ELR (cell line): Measurements from ENCODE around the gene ABCD1.
"Not testable (repeated sequence)": the region's sequence is repeated elsewhere in the genome, so short reads cannot be mapped to it uniquely, and the experiment has no call there.

Source experiments
- DNase-seq: peaks from one replicate; pipeline ENCODE4 v3.0.0-alpha.2; 2015; ENCODE audit warnings: low read depth

Gene ABCD1

DNA sequence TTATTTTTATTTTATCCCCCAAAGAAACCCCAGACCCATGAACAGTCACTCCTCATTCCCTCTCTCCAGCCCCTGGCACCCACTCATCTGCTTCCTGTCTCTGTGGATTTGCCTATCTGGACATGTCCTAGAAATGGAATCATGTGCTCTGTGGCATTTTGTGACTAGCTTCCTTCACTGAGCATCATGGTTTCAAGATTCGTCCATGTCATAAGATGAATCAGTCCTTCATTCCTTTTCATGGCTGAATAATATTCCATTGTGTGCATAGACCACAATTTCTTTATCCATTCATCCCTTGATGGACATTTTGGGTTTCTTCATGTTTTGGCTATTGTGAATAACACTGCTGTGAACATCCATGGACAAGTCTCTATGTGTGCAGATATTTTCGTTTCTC is 10.2 kb downstream of the ABCD1 start:
- no peak for DNase-seq

DNA sequence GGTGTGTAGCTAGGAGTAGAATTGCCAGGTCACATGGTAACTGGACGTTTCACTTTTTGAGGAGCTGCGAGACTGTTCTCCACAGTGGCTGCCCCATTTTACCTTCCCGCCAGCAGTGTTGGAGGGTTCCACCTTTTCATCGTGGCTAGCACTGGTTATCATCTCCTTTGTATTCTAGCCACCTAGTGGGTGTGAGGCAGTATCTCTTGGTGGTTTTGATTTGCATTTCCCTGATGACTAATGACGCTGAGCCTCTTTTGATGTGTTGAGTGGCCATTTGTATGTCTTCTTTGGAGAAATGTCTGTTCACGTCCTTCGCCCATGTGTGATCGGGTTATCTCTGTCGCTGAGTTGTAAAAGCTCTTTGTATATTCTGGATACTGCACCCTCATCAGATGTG is 10.6 kb downstream of the ABCD1 start:
- peak; percentile 33 for DNase-seq

DNA sequence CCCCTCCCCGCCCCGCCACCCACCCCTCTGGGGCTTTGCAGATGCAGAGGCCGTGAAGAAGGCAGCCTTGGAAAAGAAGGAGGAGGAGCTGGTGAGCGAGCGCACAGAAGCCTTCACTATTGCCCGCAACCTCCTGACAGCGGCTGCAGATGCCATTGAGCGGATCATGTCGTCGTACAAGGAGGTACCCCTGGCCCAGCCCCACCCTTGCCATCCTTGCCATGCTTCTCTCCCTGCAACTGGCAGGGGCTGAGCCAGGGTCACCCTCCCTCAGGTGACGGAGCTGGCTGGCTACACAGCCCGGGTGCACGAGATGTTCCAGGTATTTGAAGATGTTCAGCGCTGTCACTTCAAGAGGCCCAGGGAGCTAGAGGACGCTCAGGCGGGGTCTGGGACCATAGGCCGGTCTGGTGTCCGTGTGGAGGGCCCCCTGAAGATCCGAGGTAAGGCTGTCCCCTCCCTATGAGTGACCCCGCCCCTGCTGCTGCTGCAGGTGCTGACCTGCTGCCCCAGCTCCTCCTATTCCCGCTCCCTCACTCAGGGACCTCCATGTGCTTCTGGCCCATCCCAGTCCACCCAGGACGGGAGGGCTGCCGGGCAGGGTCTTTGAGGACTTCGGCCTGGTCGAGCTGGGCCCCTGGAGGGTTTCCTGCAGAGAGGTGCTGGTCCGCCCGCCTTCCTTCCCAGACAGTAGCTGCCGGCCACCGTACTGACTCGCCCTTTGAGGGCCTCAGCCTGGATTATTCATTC is 11.6 kb downstream of the ABCD1 start:
- no peak for DNase-seq

DNA sequence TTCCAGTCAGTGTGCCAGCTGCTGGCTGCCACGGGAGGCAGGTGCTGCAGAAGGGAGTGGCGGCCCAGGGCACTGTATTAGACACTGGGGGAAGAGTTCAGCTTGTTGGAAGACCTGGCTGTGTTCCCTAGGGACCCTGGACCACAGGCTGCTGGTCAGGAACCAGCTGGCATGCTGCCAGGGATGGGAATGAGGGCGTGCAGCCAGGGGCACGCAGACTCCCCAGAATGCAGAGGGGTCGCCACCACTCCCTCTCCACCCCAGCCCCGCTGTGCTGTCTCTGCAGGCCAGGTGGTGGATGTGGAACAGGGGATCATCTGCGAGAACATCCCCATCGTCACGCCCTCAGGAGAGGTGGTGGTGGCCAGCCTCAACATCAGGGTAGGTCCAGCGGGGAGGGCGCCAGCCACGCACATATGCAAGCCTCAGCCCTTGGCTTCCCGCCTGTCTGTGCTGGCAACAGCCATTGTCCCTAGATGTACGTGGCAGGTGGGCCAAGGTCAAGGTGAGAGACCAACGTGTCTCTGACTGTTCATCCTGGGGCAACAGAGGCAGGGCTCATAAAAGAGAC is 12.3 kb downstream of the ABCD1 start:
- no peak for DNase-seq

DNA sequence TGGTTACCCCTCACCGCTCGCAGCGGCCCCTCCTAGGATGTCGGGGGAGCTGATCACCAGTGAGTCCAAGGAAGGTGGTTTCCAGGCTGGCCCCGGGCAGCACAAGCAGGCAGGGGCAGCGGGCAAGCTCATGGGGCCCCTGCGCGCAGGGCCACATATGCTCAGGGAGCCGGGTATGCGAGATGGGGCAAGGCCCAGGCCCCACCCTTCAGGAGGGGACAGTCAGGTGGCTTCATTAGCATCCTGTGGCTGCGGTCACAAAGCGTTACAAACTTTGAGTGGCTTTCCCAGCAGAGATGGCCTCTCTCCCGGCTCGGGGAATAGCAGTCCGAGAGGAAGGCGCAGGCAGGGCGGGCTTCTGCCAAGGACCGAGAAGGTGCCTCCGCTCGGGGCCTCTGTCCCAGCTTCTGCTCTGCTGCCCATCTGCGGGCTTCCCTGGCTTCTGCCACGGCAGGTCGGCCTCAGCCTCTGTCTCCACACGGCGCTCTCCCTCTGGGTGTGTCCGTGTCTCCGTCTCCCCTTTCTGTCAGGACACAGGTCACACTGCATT is 13.5 kb downstream of the ABCD1 start:
- no peak for DNase-seq

DNA sequence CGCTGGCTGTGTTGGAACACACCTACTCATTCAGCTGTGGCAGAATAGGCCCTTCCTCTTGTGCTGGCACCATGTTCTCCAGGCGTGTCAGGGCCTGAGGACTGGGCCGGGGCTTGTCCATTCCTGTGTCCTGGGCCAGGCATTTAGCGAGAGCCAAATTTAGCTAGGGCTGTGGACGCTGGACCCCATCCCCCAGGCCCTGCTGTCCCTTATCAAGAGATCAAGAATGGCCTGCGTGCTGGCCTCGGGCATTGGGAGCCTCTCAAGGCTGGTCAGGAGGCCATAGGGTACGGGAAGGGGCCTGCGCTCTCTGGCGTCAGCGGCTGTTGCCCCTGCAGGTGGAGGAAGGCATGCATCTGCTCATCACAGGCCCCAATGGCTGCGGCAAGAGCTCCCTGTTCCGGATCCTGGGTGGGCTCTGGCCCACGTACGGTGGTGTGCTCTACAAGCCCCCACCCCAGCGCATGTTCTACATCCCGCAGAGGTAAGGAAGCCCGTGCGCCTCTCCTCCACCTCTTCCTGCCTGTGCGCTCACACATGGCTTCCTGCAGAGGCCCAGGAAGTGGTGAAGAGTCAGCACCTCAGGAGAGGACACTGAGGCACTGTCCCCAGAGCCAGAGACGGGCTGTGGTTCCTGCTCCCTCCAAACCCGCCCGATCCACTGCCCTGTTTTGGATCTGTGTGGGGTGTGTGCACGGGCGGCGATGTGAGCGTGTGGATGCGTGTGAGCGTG is 15.3 kb downstream of the ABCD1 start:
- DNase-seq: no peak

DNA sequence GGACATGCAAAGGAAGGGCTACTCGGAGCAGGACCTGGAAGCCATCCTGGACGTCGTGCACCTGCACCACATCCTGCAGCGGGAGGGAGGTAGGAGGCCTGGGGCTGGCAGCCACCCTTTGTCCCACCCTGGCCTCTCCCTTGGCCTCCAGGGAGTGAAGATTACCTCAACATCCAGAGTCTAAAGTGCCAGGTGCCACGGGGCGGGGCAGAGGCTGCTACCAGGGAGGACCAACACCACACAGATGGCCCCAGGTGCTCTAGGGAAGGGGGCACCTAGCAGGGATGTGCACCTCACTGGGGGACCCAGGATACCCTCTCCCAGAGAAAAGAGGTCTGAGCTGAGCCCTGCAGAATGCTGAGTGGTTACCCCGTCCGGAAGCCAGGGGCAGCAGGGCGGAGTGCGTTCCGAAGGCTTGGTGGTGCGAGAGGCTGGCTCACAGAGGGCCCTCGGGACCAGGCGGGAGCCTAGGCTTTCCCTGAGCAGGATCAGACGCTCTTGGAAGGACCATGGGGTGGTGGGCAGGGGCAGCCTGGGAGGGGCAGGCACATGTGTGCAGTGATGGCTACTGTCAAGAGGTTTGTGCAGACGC is 16.1 kb downstream of the ABCD1 start:
- DNase-seq: no peak

DNA sequence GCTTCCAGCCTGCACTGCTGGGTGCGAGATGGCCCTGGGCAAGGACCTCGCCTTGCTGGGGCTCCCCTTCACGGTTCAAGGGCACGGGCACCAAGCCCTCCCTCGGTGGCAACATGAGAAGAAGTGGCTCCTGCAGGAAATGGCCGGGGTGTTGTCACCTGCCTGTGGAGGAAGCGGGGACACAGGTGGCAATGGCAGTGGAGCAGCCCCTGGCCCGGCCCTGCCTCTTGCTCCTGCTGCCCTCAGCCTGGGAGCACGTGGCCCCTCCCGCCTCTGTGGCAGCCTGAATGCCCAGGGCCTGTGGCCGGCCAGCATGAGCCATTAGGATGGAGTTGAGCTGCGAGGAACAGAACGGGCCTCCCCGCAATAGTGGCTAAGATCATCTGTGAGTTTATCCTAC is 16.8 kb downstream of the ABCD1 start:
- no peak for DNase-seq

DNA sequence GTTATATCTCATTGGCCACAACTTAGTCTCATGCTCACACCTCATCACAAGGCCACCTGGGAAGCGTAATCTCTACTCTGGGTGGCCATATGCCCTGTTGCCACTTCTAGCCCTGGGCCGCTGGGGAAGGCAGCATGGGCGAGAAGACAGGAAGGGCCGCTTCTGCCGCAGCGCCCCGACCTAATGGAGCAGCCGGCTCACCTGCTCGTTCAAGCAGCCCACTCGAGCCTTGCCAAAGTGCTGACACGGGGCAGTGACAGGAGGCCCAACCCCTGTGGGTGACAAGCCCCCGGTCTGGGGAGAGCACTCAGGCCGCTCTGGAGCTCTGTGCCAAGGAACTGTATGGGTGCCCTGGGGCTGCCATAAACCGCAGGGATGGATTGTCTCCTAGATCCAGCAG is 17.5 kb downstream of the ABCD1 start:
- not testable (repeated sequence) for DNase-seq

DNA sequence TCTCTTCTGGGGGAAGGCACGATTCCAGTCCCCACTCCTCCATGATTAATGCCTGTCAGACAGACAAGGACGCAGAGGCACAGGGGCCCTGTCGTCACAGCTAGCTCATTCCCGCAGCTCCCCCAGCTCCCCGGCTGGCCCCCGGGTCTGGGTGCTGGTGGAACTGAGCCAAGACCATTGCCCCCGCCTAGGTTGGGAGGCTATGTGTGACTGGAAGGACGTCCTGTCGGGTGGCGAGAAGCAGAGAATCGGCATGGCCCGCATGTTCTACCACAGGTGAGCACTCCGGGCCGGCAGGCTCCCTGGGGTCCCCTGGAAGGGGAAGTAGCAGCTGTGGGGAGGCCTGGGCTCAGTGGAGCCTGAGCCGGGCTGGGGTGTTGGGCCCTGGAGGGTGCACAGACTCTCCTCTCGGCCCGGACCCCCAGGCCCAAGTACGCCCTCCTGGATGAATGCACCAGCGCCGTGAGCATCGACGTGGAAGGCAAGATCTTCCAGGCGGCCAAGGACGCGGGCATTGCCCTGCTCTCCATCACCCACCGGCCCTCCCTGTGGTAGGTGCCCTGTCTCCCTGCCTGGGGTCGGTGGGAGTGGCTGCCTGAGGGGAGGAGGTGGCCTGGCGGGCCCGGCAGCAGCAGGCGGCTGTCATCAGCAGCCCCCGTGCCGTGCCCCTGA is 18.3 kb downstream of the ABCD1 start:
- DNase-seq: not testable (repeated sequence)

DNA sequence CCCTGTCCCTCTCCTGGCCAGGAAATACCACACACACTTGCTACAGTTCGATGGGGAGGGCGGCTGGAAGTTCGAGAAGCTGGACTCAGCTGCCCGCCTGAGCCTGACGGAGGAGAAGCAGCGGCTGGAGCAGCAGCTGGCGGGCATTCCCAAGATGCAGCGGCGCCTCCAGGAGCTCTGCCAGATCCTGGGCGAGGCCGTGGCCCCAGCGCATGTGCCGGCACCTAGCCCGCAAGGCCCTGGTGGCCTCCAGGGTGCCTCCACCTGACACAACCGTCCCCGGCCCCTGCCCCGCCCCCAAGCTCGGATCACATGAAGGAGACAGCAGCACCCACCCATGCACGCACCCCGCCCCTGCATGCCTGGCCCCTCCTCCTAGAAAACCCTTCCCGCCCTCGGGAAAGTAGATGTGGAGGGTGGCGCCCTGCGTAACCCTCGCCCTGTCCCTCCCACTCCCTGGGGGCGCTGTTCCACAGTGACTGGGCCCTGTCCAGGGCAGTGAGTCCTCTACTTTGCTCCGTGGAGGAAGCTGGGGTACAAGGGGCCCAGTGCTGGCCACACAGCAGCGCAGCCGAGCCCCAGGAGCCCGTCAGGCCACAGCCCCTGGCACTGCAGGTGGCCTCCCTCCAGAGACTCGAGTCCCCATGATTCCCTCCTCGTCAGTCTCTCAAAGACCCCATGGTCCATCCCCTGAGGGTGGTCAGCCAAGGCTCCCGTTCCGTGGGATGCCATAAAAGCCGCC is 19.0 kb downstream of the ABCD1 start:
- peak; percentile 24 for DNase-seq

DNA sequence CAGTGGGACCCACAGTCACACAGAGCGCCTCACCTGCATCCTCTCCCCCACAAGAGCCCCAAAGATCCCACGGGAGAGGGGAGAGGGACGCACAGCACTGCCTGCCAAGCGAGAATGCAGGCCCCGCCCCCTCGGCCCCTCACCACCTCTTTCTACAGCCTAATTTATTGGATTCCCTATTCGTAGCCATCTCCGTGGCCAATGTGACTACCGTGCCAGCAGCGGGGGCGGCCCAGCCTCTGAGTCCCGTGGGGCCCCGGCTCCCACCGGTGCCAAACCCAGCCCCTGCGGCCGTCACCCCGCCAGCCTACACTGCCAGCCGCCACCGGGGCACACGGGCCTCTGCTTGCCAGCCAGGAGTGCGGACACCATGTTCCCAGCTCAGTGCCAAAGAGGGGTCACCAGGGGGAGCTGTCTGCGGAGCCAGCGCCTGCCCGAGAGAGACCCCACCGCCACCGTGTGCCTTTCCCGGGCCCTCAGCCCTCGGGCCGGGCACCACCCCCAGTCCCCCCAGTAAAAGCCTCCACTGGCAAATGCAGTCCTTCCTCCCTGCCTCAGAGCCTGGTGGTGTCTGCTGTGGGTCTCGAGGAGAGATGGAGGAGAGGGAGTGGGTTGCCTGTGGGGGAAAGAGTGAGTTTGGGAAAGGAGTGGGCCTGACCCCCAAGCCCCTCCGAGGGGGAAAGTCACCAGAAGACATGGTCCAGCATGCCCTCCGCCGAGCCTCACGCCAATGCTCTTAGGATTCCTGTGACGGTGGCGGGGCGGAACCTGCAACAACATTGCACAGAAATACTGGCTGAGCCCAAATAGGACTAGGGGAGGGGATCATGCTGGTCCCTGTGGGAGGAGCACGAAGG is 19.8 kb downstream of the ABCD1 start:
- peak; percentile 25 for DNase-seq

DNA sequence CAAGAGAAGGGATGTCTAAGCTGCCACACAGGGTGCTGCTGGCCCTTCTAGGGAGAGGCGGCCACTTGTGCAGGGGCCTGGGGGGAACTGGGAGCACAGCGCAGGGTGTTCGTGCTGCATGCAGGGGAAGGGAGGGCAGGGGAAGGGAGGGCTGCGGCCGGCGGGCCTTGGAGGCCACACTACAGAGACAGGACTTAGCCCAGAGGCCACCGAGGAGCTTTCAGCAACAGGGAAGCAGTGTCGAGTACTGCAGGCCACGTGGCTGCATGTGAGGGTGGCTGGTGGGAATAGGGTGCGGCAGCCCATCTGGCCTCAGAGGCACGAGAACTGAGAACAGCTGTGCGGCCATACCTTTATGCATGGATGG is 20.4 kb downstream of the ABCD1 start:
- DNase-seq: not testable (repeated sequence)

DNA sequence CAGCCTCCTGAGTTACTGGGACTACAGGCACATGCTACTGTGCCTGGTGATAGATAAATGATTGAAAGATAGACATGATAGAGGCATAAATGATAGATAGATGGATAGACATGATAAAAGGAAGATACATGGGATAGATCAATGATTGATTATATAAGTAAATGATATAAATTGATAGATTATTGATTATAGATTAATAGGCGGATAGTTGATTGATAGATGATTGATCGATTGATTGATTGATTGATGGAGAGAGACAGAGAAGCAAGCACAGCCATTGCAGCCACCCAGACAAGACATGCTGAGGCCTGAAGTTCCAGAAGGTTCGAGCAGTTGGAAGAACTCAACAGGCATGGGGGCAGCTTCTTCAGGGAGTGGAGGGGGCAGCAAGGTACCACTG is 21.7 kb downstream of the ABCD1 start:
- DNase-seq: no peak

DNA sequence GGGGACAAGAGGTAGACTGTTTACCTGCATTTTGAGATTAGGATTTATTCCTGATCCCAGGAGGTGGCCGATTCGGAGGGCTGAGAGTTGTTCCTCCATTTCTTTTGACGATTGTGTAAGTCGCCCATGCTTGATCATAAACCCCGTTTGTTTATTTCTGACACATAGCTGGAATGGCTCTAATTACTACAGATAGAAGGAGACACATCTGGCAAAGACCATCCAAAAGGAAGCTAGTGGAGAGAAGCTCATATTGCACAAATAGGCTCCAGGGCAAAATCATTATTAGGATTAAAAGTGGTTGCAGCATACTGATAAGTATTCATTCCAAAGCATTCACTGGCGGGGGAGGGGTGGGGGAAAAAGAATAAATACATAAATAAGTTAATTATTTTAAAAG is 22.3 kb downstream of the ABCD1 start:
- DNase-seq: not testable (repeated sequence)

DNA sequence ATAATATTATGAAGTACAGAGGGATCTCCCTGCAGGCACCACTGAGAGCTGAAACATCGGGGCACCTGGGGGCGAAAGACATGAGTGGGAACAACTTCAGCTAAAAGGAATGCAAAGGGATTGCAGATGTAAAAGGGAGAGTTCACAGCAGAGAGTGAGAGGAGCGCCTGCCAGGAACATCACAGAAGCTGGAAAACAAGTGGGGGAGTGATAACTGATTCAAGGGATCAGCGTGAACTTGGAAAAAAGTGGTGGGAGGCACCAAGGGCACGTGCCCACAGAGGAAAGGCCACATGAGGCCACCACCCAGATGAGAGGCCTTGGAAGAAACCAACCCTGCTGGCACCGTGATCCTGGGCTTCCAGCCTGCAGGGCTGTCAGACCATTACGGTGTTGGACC is 24.4 kb downstream of the ABCD1 start:
- not testable (repeated sequence) for DNase-seq

DNA sequence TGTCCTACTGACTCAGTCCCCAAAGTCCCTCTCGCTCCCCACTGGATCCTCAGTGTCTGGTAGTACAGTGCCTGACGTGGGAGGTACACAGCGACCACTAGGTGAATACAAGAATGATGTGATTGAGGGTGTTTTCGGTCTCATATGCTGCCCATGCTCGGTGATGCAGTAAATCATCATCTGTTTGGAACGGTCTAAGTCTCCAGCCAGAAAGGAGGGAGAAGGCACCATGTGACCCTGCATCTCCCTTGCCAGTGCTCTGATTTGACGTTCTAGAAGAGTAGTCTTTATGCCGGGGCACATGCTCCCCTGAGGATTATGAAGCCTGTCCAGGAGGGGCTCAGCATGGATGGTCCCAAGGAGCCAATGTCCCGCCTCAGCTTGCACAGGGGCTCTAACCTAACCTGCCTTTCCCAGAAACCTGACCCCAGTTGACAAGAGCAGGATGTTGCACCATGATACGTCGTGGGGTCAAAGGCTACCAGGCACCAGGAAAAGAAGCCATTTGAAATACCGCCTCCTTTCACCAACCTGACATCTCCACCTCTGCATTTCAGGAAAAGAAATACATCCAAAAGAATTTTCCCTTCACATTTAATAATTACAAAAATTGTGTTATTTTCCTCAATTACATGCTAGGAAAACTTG is 25.6 kb downstream of the ABCD1 start:
- no peak for DNase-seq

DNA sequence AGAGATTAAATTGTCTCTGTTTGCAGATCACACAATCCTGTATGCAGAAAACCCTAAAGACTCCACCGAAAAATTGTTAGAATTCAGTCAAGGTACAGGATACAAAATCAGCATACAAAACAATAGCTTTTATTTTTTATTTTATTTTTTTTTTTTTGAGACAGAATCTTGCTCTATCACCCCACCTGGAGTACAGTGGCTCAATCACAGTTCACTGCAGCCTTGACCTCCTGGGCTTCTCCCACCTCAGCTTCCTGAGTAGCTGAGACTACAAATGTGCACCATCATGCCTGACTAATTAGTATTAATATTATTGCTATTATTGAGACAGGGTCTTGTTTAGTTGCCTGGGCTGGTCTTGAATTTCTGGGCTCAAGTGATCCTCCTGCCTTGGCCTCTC is 30.5 kb downstream of the ABCD1 start:
- DNase-seq: no peak

DNA sequence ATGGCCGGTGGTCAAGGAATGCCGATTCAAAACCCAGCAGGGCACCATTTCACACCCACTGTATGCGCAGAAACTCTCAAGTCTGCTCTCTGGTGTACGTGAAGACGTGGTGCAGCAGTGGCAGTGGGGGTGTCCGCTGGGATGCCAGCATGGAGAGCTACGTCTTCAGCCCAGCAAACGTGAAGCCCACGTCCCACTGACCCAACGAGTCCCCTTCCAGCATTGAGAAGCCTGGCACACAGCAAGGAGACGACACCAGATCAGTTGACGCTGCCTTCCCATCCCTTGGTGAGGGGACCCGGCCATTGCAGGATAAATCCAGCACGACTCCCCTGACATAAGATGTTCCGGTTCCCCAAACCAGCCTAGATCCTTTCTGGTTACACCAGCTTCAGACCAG is 37.2 kb downstream of the ABCD1 start:
- no peak for DNase-seq

DNA sequence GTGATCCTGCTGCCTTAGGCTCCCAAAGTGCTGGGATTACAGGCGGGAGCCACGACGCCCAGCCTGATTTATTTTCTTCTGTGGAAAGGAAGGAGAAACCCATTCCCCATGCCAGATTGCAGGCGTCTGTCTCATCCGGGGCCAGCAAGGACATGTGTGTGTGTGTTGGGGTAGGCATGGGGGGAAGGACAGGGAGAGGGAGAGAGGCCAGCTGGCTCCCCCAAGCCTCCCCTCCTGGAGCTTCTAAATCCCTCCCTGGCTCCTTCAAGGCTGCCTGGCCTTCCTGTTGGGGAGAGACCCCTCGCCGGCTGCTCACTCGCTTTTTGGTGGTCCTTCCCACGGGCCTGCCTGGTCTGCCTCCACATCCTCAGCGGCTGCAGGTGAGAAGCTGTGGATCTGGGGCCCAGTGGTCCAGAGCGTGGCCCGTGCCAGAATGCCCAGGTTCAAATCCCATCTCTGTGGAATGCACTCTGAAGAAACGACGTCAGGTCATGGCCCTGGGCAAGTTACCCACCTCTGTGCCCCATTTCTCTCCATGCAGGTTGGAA is 38.0 kb downstream of the ABCD1 start:
- DNase-seq: no peak
